Body of pancreas (tissue), 4 donors: ENCODE data around the gene MIER1.

Experiments
- POLR2A ChIP-seq, 3 donors: fragments of 450-650 bp; IDR thresholded peaks; one replicate each; pipeline ENCODE4 v1.6.1; 2016; ENCODE audit warnings: antibody characterized with exemption in 3 of 3, mild to moderate bottlenecking in 2 of 3
- TF ChIP-seq, protein P1 (sequence below), 7 experiments: fragments of 450-650 bp in 4 of 7; fragments of 200-600 bp in 3 of 7; sonication (generic) in 3 of 7; IDR thresholded peaks; one replicate each; pipeline ENCODE4 v1.5.1; 2016 to 2019; ENCODE audit warnings: antibody characterized with exemption in 7 of 7

DNA sequence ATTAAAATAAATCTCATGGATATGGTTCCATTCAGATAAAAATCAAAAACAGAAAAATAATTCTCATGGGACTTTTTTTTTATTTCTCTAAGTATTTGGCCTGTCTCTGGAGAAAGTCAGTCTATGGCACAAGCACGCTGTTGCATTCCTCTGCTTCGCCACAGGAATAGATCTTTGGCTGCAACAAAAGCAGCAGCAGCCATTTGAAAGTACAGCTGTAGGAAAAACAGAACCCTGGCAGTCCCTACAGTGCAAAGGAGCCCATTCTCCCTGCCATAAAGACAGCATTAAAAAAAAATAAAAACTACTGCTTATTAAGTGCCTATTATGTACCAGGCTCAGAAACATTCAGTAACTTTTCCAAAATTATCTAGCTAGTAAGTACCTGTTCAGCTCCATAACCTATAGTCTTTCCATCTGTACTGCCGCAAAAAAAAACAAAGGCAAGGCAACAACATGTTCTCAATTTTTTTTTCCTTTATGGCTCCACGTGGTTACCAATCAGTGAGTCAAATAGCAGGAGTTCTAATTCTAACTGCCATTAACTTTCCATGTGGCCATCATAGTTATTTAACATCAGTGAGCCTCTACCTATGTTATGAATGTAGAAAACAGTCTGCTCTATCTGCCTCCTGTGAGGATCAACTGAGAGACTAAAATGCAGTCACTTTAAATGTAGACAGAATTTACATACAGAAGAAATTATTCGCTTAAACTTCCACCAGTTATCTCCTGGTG lies 106.5 kb downstream of the MIER1 start:
- no peak for TF ChIP-seq POLR2A (IDR thresholded peaks at IDR 0.05)
- TF ChIP-seq, protein P1, sequence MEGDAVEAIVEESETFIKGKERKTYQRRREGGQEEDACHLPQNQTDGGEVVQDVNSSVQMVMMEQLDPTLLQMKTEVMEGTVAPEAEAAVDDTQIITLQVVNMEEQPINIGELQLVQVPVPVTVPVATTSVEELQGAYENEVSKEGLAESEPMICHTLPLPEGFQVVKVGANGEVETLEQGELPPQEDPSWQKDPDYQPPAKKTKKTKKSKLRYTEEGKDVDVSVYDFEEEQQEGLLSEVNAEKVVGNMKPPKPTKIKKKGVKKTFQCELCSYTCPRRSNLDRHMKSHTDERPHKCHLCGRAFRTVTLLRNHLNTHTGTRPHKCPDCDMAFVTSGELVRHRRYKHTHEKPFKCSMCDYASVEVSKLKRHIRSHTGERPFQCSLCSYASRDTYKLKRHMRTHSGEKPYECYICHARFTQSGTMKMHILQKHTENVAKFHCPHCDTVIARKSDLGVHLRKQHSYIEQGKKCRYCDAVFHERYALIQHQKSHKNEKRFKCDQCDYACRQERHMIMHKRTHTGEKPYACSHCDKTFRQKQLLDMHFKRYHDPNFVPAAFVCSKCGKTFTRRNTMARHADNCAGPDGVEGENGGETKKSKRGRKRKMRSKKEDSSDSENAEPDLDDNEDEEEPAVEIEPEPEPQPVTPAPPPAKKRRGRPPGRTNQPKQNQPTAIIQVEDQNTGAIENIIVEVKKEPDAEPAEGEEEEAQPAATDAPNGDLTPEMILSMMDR (IDR thresholded peaks at IDR 0.05) = no peak
